Measurements from ENCODE around the gene CAV3.
"Not testable (repeated sequence)": the region's sequence is repeated elsewhere in the genome, so short reads cannot be mapped to it uniquely, and the experiment has no call there.

Gene CAV3

GRCh38 chr3:8733332-8734094 is at the start of gene CAV3:
Gene CAV3 (plus strand): TSS chr3:8733802. CDS start chr3:8733877, 75 bp downstream.
- Histone ChIP-seq H3K4me3 (ENCODE audit: low read depth, low read length) (no peak within 1 kb of the TSS), H3K9me3 (ENCODE audit: severe bottlenecking) (no peaks in the 10 kb centered on the region), H3K36me3 (no peaks in the 10 kb centered on the region), H3K27me3 (ENCODE audit: insufficient read depth, low read depth, severe bottlenecking) (no peaks in the 10 kb centered on the region), H3K27ac (peak within 1 kb of the TSS; percentile 27)
- peak; percentile 47 for DNase-seq
- TF ChIP-seq CTCF (IDR thresholded peaks at IDR 0.05; ENCODE audit: low read depth, low read length), result no peak

- DNase-seq; H3K4me3 ChIP-seq (ENCODE audit: low read depth, low read length): not testable (repeated sequence)
Observed at GRCh38 chr3:8684992-8685391, 48.6 kb upstream of the CAV3 start.

GRCh38 chr3:8691295-8691694 is 42.3 kb upstream of the CAV3 start:
- H3K27ac ChIP-seq; H3K4me3 ChIP-seq (ENCODE audit: low read depth, low read length); H3K9me3 ChIP-seq (ENCODE audit: severe bottlenecking); H3K27me3 ChIP-seq (ENCODE audit: insufficient read depth, low read depth, severe bottlenecking); H3K36me3 ChIP-seq; DNase-seq: not testable (repeated sequence)

More at GRCh38 chr3:8684992-8685391, 48.6 kb upstream of the CAV3 start:
- not testable (repeated sequence) for H3K9me3 ChIP-seq (ENCODE audit: severe bottlenecking); H3K27ac ChIP-seq; H3K27me3 ChIP-seq (ENCODE audit: insufficient read depth, low read depth, severe bottlenecking); H3K36me3 ChIP-seq

GRCh38 chr3:8702560-8702959 is 31.0 kb upstream of the CAV3 start:
- Histone ChIP-seq H3K9me3 (ENCODE audit: severe bottlenecking) (peaks cover 35% of the 10 kb centered on the region), H3K27me3 (ENCODE audit: insufficient read depth, low read depth, severe bottlenecking) (no peaks in the 10 kb centered on the region), H3K27ac (no peak overlapping the region), H3K36me3 (no peaks in the 10 kb centered on the region), H3K4me3 (ENCODE audit: low read depth, low read length) (no peak overlapping the region)
- peak; percentile 46; the same call in 1 of the 2 replicates for TF ChIP-seq CTCF (IDR thresholded peaks at IDR 0.05; ENCODE audit: low read depth, low read length)
- DNase-seq, result no peak

- TF ChIP-seq CTCF (IDR thresholded peaks at IDR 0.05; ENCODE audit: low read depth, low read length), result no peak
- DNase-seq, result no peak
- H3K27me3 ChIP-seq (ENCODE audit: insufficient read depth, low read depth, severe bottlenecking), result no peaks in the 10 kb centered on the region
- H3K36me3 ChIP-seq, result no peaks in the 10 kb centered on the region
- H3K9me3 ChIP-seq (ENCODE audit: severe bottlenecking), result peaks cover 44% of the 10 kb centered on the region
- no peak overlapping the region for H3K27ac ChIP-seq
- H3K4me3 ChIP-seq (ENCODE audit: low read depth, low read length), result no peak overlapping the region
Observed at GRCh38 chr3:8705575-8705974, 28.0 kb upstream of the CAV3 start.

- no peak for DNase-seq
- Histone ChIP-seq H3K4me3 (ENCODE audit: low read depth, low read length) (no peak overlapping the region), H3K27me3 (ENCODE audit: insufficient read depth, low read depth, severe bottlenecking) (no peaks in the 10 kb centered on the region), H3K27ac (peak overlapping the region; percentile 95), H3K36me3 (no peaks in the 10 kb centered on the region), H3K9me3 (ENCODE audit: severe bottlenecking) (peaks cover 41% of the 10 kb centered on the region)
- TF ChIP-seq CTCF (IDR thresholded peaks at IDR 0.05; ENCODE audit: low read depth, low read length), result no peak
Observed at GRCh38 chr3:8709287-8709686, 24.3 kb upstream of the CAV3 start.

Data from WERI-Rb-1 (cell line).